Heart left ventricle (tissue), 13 donors: ENCODE measurements around the gene PTPRH.
"Not testable (repeated sequence)": the region's sequence is repeated elsewhere in the genome, so short reads cannot be mapped to it uniquely, and the experiment has no call there.

Experiments used
- POLR2A ChIP-seq, 2 donors: fragments of 450-650 bp; IDR thresholded peaks; one replicate each; pipeline ENCODE4 v1.6.1; 2017; ENCODE audit warnings: antibody characterized with exemption in 2 of 2, mild to moderate bottlenecking in 2 of 2, moderate library complexity in 2 of 2
- TF ChIP-seq, protein P1 (sequence below), 12 donors: fragments of 200-600 bp; sonication (generic) in 4 of 12; IDR thresholded peaks; one replicate each; pipeline versions ENCODE4 v1.5.0 to v1.8.0; 2018 to 2022; ENCODE audit warnings: antibody characterized with exemption in 12 of 12, mild to moderate bottlenecking in 5 of 12
- donor health status: ischemic (EF 13 %, LVEDD 7.1; RV severe dilation, severe dysfunction).
- donor health status: DM: no; HTN: yes; CAD: no.
- donor health status: DM: no; HTN: no; CAD: no.
- donor health status: ischemic (EF 25% LVEDD 6.9; RV normal size, moderate dysfunction).
- donor health status: ischemic (EF 25% LVEDD 5.7; RV mildly dilated, moderate dysfunction).
- donor health status: ischemic (EF 35%, LVEDD 5.7; RV mildly dilated, moderate dysfunction).
- donor health status: nonischemic (EF 11% LVEDD 7.7; RV severe dilation, severe dysfunction).
- donor health status: DM: yes; HTN: yes; CAD: no.
- donor health status: PGD.
- donor health status: ischemic (EF 29% LVEDD 5.4; RV normal size, mild dysfunction).
- donor health status: nonischemic (EF 23%, LVEDD 6.1; RV moderate dilation, normal function).

DNA sequence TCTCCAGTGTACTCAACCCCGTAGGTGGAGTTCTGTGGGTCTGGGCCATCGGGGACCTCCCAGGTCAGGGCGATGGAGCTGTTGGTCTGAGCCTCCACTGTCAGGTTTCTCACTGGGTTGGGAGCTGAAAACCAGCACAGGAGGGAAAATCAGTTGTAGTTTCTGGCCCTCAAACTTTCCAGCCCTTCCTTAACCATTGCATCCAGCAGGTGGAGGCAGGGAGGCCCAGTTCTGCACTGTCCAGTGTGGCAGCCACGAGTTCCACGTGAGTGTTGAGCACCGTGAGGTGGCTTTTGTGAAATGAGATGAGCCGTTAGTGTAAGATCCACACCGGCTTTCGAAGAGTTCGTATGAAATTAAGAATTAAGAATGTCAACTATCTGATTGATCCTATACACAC is 7.1 kb downstream of the PTPRH start:
- TF ChIP-seq, protein P1, sequence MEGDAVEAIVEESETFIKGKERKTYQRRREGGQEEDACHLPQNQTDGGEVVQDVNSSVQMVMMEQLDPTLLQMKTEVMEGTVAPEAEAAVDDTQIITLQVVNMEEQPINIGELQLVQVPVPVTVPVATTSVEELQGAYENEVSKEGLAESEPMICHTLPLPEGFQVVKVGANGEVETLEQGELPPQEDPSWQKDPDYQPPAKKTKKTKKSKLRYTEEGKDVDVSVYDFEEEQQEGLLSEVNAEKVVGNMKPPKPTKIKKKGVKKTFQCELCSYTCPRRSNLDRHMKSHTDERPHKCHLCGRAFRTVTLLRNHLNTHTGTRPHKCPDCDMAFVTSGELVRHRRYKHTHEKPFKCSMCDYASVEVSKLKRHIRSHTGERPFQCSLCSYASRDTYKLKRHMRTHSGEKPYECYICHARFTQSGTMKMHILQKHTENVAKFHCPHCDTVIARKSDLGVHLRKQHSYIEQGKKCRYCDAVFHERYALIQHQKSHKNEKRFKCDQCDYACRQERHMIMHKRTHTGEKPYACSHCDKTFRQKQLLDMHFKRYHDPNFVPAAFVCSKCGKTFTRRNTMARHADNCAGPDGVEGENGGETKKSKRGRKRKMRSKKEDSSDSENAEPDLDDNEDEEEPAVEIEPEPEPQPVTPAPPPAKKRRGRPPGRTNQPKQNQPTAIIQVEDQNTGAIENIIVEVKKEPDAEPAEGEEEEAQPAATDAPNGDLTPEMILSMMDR (IDR thresholded peaks at IDR 0.05): peak in 1 of 12 donors; percentile 16
- TF ChIP-seq POLR2A (IDR thresholded peaks at IDR 0.05): not testable (repeated sequence)
